DMS79 treated with DMSO at 0.1 percent for 48 hours (cell line): ENCODE results near the gene IFTAP.
A peak's percentile ranks its signal among the peaks of the same experiment; 100 is the strongest.
"Not testable (repeated sequence)": the region's sequence is repeated elsewhere in the genome, so short reads cannot be mapped to it uniquely, and the experiment has no call there.

Experiments used
- DNase-seq: peaks from one replicate; lab custom pipeline; 2025; lab: John Stamatoyannopoulos, UW

The IFTAP gene

GRCh38 chr11:36594316-36594989, at the start of gene IFTAP:
Gene IFTAP (plus strand): TSS chr11:36594502. CDS start chr11:36610104, 15,602 bp downstream.
- peak; percentile 84 for DNase-seq

DNA sequence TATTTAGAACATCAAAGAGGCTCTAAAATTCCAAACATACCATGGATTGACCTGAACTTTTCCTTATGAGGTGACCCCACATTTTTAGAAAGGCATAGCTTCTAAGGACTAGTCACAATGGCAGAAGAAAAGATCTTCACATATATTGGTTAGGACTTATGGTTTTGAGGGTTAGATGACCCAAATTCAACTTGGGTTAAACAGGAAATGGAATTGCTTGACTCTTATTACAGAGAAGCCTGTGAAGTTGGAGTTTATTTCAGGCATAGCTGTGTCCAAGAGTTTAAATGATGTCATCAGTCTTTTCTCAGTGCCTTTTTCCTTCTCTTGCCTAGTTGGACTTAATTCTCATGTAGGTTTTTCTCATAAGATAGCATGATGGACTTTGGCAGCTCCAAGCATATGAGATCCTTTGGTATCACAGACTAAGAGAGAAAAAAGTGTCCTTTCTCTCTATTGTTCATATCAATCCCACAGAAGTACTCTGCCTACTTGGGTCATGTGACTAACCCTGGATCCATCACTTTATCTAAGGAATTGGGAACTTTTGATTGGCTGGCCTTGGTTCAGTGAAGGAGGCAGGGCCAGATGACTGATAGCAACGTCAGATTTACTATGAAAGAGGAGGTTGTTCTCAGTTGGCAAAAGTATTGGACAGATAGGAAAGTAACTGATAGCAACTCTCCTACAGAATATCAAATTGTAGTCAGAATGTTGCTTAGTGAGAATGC, 43.8 kb upstream of the IFTAP start:
- no peak for DNase-seq

DNA sequence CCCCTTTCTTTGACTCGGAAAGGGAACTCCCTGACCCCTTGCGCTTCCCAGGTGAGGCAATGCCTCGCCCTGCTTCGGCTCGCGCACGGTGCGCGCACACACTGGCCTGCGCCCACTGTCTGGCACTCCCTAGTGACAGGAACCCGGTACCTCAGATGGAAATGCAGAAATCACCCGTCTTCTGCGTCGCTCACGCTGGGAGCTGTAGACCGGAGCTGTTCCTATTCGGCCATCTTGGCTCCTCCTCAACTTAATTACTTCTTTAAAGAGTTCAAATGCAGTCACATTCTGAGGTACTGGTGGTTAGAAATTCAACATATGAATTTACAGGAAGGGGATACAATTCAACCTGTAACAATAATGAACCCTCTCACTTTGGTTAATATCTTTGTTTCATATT, 36.9 kb upstream of the IFTAP start:
- DNase-seq, result not testable (repeated sequence)

DNA sequence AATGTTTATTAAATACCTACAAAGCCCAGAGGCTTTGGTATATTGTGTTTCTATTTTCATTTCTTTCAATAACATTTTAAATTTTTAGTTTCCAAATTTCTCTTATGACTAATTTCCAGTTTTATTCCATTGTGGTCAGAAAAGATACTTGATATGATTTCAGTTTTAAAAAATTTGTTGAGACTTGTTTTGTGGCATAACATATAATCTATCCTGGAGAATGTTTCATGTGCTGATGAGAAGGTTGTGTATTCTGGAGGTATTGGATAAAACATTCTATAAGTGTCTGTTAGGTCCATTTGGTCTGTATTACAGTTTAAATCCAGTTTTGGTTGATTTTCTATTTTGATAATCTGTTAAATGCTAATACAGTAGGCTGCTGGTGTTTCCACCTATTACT, 36.3 kb upstream of the IFTAP start:
- no peak for DNase-seq

- DNase-seq, result no peak
Observed at GRCh38 chr11:36558571-36559413, 35.5 kb upstream of the IFTAP start.

DNA sequence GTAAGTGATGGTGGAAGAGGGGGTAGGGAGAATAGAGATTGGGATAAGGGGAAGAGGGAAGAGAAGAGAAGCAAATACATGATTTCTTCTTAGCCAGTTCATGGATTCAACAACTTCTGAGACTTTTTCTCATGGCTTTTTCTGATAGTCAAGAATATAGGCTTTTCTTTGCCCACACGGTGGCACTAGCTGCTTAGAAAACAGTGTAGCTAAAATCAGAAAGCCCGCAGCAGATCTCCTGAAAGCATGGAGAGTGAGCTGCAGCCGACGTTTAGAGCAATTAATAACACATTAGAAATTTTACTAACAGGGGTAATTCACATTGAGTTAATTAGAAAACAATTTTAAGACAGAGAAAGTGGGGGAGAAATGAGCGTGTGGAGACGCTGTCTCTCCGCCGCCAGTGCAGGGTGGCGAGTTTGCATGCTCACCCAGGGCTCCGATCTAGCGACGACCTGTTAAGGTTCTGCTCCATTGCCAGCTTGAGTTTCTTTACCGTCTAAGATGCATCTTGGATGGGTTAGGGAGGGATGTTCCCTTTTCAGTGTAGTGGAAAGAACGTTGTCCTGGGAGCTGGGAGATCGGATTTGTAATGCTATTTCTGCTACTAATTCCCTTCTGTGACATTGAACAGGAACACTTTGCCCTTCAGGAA, 29.8 kb upstream of the IFTAP start:
- peak; percentile 64 for DNase-seq

DNA sequence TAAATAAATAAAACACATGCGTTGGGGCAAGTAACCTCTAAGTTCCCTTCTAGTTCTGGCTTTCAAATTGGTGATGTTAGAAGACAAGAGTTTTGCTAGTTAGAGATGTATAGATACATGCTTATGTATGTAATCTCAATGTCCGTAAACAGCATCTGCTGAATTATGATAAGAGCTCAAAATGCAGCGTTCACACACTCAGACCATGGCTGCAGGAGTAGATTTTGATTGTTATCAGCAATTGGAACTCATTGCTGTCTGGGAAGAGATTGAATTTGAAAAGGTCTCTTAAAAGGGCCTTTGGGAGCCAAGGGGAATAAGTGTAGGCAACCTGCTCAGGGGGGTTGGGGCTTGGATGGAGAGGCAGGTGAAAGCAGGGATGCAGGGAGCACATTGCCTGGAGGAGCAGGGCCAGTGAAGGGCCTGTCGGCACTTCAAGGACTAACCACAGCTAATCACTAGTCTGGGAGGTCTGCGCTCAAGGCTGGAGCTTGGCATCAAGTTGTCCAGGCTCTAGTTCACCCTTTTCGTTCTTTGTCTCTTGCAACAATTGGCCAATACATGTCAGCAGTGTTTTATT, 29.2 kb upstream of the IFTAP start:
- DNase-seq, result no peak

- DNase-seq, result no peak
Observed at GRCh38 chr11:36566407-36567053, 27.8 kb upstream of the IFTAP start.

- DNase-seq, result no peak
Observed at GRCh38 chr11:36567694-36568093, 26.6 kb upstream of the IFTAP start, which contains the start of gene RAG1. Gene RAG1 (plus strand): TSS chr11:36568007. CDS start chr11:36573305, 5,298 bp downstream.

- DNase-seq, result no peak
Observed at GRCh38 chr11:36569095-36569494, 25.2 kb upstream of the IFTAP start.

DNA sequence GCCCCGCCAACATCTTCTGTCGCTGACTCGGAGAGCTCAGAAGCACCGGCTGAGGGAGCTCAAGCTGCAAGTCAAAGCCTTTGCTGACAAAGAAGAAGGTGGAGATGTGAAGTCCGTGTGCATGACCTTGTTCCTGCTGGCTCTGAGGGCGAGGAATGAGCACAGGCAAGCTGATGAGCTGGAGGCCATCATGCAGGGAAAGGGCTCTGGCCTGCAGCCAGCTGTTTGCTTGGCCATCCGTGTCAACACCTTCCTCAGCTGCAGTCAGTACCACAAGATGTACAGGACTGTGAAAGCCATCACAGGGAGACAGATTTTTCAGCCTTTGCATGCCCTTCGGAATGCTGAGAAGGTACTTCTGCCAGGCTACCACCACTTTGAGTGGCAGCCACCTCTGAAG, 19.8 kb upstream of the IFTAP start:
- no peak for DNase-seq

DNA sequence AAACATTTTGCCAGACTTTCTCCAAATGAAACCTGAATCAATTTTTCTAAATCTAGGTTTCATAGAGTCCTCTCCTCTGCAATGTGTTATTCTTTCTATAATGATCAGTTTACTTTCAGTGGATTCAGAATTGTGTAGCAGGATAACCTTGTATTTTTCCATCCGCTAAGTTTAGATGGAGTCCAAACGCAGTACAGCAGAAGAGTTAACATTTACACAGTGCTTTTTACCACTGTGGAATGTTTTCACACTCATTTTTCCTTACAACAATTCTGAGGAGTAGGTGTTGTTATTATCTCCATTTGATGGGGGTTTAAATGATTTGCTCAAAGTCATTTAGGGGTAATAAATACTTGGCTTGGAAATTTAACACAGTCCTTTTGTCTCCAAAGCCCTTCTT, 16.9 kb upstream of the IFTAP start:
- no peak for DNase-seq

DNA sequence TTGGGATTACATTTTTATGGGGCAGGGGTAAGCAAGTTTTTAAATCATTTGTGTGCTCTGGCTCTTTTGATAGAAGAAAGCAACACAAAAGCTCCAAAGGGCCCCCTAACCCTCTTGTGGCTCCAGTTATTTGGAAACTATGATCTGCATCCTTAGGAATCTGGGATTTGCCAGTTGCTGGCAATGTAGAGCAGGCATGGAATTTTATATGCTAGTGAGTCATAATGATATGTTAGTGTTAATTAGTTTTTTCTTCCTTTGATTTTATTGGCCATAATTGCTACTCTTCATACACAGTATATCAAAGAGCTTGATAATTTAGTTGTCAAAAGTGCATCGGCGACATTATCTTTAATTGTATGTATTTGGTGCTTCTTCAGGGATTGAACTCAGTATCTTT, 16.4 kb upstream of the IFTAP start:
- DNase-seq, result no peak

DNA sequence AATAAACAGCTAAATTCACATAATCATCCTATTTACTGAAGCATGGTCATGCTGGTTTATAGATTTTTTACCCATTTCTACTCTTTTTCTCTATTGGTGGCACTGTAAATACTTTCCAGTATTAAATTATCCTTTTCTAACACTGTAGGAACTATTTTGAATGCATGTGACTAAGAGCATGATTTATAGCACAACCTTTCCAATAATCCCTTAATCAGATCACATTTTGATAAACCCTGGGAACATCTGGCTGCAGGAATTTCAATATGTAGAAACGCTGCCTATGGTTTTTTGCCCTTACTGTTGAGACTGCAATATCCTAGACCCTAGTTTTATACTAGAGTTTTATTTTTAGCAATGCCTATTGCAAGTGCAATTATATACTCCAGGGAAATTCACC, 15.8 kb upstream of the IFTAP start:
- DNase-seq, result no peak

GRCh38 chr11:36581536-36581935, 12.8 kb upstream of the IFTAP start:
- no peak for DNase-seq

- no peak for DNase-seq
Observed at GRCh38 chr11:36583667-36584066, 10.6 kb upstream of the IFTAP start.

- DNase-seq, result no peak
Observed at GRCh38 chr11:36586543-36586942, 7.8 kb upstream of the IFTAP start.

DNA sequence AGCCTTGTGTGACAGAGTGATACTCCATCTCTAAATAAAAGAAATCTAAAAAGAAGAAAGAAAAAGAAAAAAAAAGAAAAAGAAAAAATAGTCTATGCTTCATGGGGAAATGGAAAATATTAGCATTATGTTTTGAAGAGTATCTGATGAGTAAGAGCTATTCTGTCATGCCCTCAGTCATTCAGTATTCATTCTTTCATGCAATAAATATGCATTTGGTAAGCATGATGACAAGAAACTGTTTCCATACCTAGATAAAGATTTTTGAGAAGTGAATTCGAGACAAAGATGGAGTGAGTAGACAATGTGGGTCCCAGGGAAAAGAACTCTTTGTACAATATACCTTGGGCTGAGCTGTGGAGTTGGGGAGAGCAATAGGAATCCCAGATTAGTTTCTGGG, 6.2 kb upstream of the IFTAP start:
- DNase-seq, result no peak

- DNase-seq, result no peak
Observed at GRCh38 chr11:36590513-36590912, 3.8 kb upstream of the IFTAP start.

DNA sequence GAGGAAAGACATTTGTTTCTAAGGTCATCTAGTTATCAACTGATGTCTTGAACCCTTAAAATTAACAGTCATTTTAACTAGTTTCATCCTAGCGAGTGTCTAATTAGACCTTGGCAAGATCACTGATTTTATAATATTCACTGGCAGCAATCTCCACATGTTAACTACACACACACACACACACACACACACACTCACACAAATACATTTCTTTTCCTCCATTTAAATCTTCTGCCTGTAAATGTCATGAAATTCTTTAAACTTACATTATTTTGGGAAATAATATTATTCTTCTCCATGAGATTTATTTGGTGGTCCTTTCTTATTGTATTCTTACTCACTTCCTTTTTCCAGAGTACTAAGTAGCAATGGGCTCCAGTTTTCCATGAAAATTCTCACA, 2.9 kb upstream of the IFTAP start:
- no peak for DNase-seq

GRCh38 chr11:36596880-36597279, 2.6 kb downstream of the IFTAP start:
- DNase-seq, result no peak
